K562 (cell line): ENCODE measurements around the gene RFLNA.

Experiments
- HEY1 ChIP-seq: fragments of 250-450 bp; sonication (Bioruptor Pico); IDR thresholded peaks from 2 replicates; pipeline ENCODE4 v1.5.0; 2020; ENCODE audit warnings: mild to moderate bottlenecking, moderate library complexity, borderline replicate concordance
- IFI16 ChIP-seq: fragments of 250-450 bp; sonication (Bioruptor Pico); IDR thresholded peaks from 2 replicates; pipeline ENCODE4 v2.1.2; 2022; ENCODE audit warnings: mild to moderate bottlenecking, inconsistent platforms
- JUNB ChIP-seq: fragments of 450-650 bp; formaldehyde crosslinking; conservative IDR thresholded peaks from 2 replicates; pipeline ENCODE4 v1.4.0; 2020; ENCODE audit warnings: mild to moderate bottlenecking
- POLR2B ChIP-seq: fragments of 450-650 bp; IDR thresholded peaks from 2 replicates; pipeline ENCODE4 v1.6.1; 2018; ENCODE audit warnings: low read depth; ENCODE audit not compliant: partially characterized antibody
- SMAD1 ChIP-seq: fragments of 150-350 bp; IDR thresholded peaks from 2 replicates; pipeline ENCODE4 v1.6.1; 2014; ENCODE audit warnings: low read length, low read depth; ENCODE audit not compliant: partially characterized antibody
- SP1 ChIP-seq: sonication (generic); formaldehyde crosslinking; IDR thresholded peaks from 2 replicates; pipeline ENCODE4 v1.8.1; 2022; ENCODE audit warnings: mild to moderate bottlenecking, missing genetic modification reagents
- TAF1 ChIP-seq: IDR thresholded peaks from 2 replicates; pipeline ENCODE4 v1.6.1; 2011; ENCODE audit warnings: mild to moderate bottlenecking, low read length, moderate library complexity; ENCODE audit not compliant: insufficient read depth, control insufficient read depth, severe bottlenecking; ENCODE audit errors: extremely low read depth
- ZNF12 ChIP-seq: sonication (generic); formaldehyde crosslinking; IDR thresholded peaks from 2 replicates; pipeline ENCODE4 v1.4.0; 2020; ENCODE audit warnings: mild to moderate bottlenecking, missing genetic modification reagents
- ZNF79 ChIP-seq: fragments of 250-450 bp; sonication (Bioruptor Pico); IDR thresholded peaks from 2 replicates; pipeline ENCODE4 v1.4.0; 2020; ENCODE audit warnings: low read depth, mild to moderate bottlenecking, moderate library complexity
- TF ChIP-seq, protein P1 (sequence below): conservative IDR thresholded peaks from 2 replicates; pipeline ENCODE4 v1.6.1; 2011; ENCODE audit warnings: low read depth, mild to moderate bottlenecking, low read length; ENCODE audit not compliant: control insufficient read depth

DNA sequence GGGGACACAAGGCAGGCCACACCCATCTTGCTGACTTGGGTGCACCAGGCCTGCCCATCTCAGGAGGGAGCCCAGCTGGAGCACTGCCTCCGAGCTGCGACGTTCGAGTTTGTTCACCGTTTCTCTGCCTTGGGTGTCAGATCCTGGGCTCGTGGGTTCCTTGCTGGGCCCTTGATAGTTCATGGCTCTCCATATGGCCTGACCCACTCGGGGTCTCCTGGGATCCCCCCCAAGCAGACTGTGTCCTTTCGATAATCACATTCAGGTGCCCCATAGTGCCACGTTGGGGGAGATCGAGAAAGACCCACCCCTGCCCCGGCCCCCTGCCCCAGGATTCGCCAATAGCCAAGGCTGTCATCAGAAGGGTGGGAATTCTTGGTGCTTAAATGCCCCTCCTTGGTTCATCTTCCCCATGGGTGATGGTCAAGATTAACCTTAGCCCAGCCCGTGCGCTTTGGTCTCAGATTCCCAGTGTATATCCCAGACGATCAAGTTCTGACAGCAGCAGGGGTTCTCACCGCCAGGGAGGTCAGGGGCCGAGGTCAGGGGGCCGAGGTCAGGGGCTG is 7.4 kb downstream of the RFLNA start:
- TF ChIP-seq JUNB (CRISPR knock-in tag) = no peak
- TF ChIP-seq POLR2B = no peak
- TF ChIP-seq ZNF79 (CRISPR knock-in tag) = no peak
- no peak for TF ChIP-seq SP1 (CRISPR knock-in tag)
- TF ChIP-seq TAF1 = no peak
- TF ChIP-seq, protein P1, sequence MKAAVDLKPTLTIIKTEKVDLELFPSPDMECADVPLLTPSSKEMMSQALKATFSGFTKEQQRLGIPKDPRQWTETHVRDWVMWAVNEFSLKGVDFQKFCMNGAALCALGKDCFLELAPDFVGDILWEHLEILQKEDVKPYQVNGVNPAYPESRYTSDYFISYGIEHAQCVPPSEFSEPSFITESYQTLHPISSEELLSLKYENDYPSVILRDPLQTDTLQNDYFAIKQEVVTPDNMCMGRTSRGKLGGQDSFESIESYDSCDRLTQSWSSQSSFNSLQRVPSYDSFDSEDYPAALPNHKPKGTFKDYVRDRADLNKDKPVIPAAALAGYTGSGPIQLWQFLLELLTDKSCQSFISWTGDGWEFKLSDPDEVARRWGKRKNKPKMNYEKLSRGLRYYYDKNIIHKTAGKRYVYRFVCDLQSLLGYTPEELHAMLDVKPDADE = no peak
- no peak for TF ChIP-seq ZNF12
- TF ChIP-seq SMAD1 = no peak
- TF ChIP-seq HEY1 = no peak
- TF ChIP-seq IFI16 = no peak
